ENCODE data around the gene XRRA1.

GRCh38 chr11:74936087-74936486 lies 12.8 kb downstream of the XRRA1 start:
- no peak for TF ChIP-seq UBTF (CRISPR knock-in tag; IDR thresholded peaks at IDR 0.05)
- no peak for TF ChIP-seq GATA4 (IDR thresholded peaks at IDR 0.05; ENCODE audit: borderline replicate concordance, low read depth)
- TF ChIP-seq YY1 (IDR thresholded peaks at IDR 0.05; ENCODE audit: insufficient read depth, insufficient replicate concordance, low read depth, low read length): no peak
- TF ChIP-seq ZNF253 (CRISPR knock-in tag; IDR thresholded peaks at IDR 0.05; ENCODE audit: borderline replicate concordance): no peak
